Cardiac fibroblast (primary cell): ENCODE data around the gene UBAP1L.
"Not testable (repeated sequence)": the region's sequence is repeated elsewhere in the genome, so short reads cannot be mapped to it uniquely, and the experiment has no call there.

Source experiments
- DNase-seq, 2 donors: peaks; one replicate each; pipeline versions ENCODE4 v3.0.0 to v3.0.0-alpha.2; 2010; ENCODE audit warnings: low read depth in 2 of 2
- H3K4me3 ChIP-seq, 2 donors: replicated peaks in 1 of 2; 1 replicate in 1 of 2; 2 replicates in 1 of 2; pipeline ENCODE4 v1.5.1; 2011; ENCODE audit warnings: low read depth in 2 of 2, low read length in 2 of 2, mild to moderate bottlenecking in 2 of 2, moderate library complexity in 1 of 2
- CTCF ChIP-seq: IDR thresholded peaks from one replicate; pipeline ENCODE4 v1.5.1; 2011; ENCODE audit warnings: low read depth, mild to moderate bottlenecking, low read length, inconsistent platforms

The UBAP1L gene

GRCh38 chr15:65115086-65115485 is at the start of gene UBAP1L:
Gene UBAP1L (minus strand): TSS chr15:65115200. CDS start chr15:65106215, 8,985 bp downstream.
- TF ChIP-seq CTCF, result no peak
- no peak for DNase-seq
- no peak within 1 kb of the TSS for H3K4me3 ChIP-seq

- TF ChIP-seq CTCF, result no peak
- no peak overlapping the region for H3K4me3 ChIP-seq
- DNase-seq, result no peak
Measured at GRCh38 chr15:65164139-65164538, 49.1 kb upstream of the UBAP1L start.

- peak in 1 of 2 donors; percentile 19 for DNase-seq
- no peak overlapping the region for H3K4me3 ChIP-seq
- no peak for TF ChIP-seq CTCF
Measured at GRCh38 chr15:65163041-65163440, 48.0 kb upstream of the UBAP1L start.

- no peak for DNase-seq
- H3K4me3 ChIP-seq, result no peak overlapping the region
- no peak for TF ChIP-seq CTCF
Measured at GRCh38 chr15:65156692-65157091, 41.7 kb upstream of the UBAP1L start.

GRCh38 chr15:65154720-65155119 is 39.7 kb upstream of the UBAP1L start:
- DNase-seq, result no peak
- TF ChIP-seq CTCF, result no peak
- no peak overlapping the region for H3K4me3 ChIP-seq

DNA sequence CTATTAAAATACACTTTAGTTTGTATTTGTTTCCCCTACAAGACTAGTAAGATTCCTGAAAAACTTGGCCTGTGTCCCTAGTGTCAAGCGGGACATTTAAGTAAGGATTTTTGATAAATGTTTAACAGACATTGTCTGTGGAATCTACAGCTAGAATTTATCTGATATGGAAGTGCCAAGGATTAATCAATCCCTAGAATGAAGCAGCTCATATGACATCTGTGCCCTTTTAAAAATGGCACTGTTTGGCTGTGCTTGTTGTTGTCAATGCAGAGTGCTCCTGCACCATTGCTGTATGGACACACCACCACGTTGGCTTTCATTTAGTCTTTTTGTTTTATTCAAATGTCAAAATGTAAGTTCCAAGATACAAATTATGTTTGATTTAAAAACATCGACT is 32.9 kb upstream of the UBAP1L start:
- no peak for DNase-seq
- TF ChIP-seq CTCF, result no peak
- H3K4me3 ChIP-seq, result no peak overlapping the region

DNA sequence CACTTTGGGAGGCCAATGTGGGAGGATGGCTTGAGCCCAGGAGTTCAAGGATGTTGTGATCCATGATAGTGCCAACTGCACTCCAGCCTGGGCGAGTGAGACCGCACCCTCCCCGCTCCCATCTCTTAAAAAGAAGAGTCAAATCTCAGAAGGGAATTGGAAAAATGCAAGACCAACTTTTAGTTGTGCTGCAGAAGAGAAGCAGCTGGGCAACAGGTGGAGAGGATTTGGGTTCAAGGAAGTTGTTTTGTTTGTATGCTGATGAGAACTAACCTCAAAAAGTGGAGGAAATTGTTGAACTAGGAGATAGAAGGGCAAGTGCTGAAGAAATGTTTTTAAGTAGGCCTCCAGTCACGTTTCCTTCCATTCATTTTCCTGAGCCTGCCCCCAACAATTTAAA is 31.4 kb upstream of the UBAP1L start:
- DNase-seq, result no peak
- H3K4me3 ChIP-seq, result no peak overlapping the region
- TF ChIP-seq CTCF, result no peak

GRCh38 chr15:65138631-65139030 is 23.6 kb upstream of the UBAP1L start:
- not testable (repeated sequence) for DNase-seq, H3K4me3 ChIP-seq

DNA sequence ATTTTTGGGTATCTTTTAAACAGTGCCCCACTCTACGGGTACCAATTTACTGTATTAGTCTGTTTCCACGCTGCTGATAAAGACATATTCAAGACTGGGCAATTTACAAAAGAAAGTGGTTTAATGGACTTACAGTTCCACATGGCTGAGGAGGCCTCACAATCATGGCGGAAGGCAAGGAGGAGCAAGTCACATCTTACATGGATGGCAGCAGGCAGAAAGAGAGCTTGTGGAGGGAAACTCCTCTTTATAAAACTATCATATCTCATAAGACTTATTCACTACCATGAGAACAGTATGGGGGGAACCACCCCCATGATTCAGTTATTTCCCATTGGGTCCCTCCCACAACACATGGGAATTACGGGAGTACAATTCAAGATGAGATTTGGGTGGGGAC is 22.9 kb upstream of the UBAP1L start:
- not testable (repeated sequence) for DNase-seq, H3K4me3 ChIP-seq

DNA sequence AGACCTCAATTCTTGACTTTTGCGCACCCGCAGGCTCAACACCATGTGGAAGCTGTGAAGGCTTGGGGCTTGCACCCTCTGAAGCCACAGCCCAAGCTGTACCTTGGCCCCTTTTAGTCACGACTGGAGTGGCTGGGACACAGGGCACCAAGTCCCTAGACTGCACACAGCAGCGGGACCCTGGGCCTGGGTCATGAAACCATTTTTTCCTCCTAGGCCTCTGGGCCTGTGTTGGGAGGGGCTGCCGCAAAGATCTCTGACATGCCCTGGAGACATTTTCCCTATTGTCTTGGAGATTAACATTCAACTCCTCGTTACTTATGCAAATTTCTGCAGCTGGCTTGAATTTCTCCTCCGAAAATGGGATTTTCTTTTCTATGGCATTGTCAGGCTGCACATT is 22.1 kb upstream of the UBAP1L start:
- H3K4me3 ChIP-seq, DNase-seq: not testable (repeated sequence)
